GM18505 (cell line): Measurements from ENCODE around the gene BPGM.
"Not testable (repeated sequence)": the region's sequence is repeated elsewhere in the genome, so short reads cannot be mapped to it uniquely, and the experiment has no call there.

Source experiments
- ATAC-seq: cut with Tn5 transposase; IDR thresholded peaks from one replicate; pipeline ENCODE4 v1.9.1; 2021; ENCODE audit not compliant: unreplicated experiment
- POLR2A ChIP-seq: IDR thresholded peaks from 4 replicates; pipeline ENCODE4 v1.6.1; 2011; ENCODE audit warnings: borderline replicate concordance; ENCODE audit not compliant: insufficient read depth, insufficient read length; ENCODE audit errors: extremely low read depth

Gene BPGM

GRCh38 chr7:134662871-134663205, 16.2 kb downstream of the BPGM start:
- no peak for ATAC-seq
- no peak for TF ChIP-seq POLR2A

DNA sequence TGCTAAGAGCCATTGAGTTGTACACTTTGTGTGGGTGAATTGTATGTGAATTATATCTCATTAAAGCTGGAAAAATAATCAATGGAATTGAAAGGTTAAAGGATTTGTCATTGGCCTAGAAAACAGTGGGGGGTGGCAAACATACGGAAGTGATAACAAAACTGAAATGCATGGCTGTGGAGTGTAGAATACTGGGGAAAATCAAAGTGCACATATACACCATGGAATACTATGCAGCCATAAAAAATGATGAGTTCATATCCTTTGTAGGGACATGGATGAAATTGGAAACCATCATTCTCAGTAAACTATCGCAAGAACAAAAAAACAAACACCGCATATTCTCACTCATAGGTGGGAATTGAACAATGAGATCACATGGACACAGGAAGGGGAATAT, 18.4 kb downstream of the BPGM start:
- not testable (repeated sequence) for ATAC-seq

DNA sequence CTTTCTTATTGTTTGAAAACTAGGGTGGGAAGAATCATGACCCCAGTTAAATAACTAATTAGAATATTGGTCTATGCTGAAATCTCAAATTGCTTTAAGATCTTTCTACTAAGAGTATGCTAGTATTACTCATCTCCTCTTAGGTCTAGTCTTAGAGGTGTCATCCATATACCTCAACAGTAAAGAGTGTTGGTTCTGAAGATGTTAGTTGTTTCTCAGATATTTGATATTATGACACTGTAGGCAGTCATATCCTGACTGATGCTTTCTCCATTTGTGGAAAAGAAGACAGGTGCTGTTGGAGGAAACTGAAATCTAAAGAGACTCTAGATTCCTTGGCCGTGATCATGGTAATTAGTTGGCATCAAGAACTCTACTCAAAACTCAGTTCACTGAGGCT, 21.2 kb downstream of the BPGM start:
- ATAC-seq, result no peak
- TF ChIP-seq POLR2A, result no peak

- no peak for TF ChIP-seq POLR2A
- no peak for ATAC-seq
Observed at GRCh38 chr7:134669388-134669787, 22.7 kb downstream of the BPGM start.

DNA sequence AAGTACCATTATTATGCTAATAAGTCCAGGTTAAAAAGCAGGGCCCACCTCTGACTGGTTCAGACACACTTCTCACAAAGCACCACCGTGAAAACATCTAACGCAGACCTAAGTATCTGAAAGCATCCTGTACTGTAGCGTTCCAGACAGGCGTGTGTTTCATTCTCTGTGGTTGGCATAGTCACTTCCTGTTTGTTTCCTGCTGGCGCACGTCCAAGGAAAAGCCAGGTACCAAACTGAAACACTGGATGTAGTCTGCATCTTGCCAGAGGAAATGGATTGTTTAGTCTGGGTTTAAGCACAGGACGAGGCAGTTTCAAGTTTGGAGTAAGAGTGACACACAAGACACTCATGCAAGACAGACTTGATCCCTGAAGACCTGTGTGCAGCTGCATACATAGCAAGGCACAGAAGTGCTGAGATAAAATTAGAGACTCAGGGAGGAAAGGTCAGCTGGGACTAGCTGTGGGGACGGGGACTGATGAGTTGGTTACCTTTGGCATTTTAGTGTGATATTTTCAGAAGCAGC, 23.3 kb downstream of the BPGM start:
- ATAC-seq, result peak; percentile 47
- no peak for TF ChIP-seq POLR2A

DNA sequence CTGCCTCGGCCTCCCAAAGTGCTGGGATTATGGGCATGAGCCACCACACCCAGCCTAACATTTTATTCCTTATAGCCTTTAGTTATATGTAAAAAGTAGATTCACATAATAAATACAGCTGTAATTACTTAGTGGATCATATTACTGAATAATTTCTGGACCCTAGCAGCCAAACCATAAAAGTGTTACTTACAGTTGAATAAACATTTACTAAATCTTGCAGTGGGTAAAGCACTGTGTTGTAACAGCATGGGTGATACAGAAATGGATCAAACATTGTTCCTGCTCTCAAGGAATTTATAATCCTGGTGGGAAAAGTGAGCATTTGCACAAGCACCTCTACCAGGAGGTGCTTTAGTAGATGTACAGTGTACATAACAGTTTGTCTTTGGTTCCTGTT, 25.0 kb downstream of the BPGM start:
- TF ChIP-seq POLR2A, result no peak
- ATAC-seq, result no peak

DNA sequence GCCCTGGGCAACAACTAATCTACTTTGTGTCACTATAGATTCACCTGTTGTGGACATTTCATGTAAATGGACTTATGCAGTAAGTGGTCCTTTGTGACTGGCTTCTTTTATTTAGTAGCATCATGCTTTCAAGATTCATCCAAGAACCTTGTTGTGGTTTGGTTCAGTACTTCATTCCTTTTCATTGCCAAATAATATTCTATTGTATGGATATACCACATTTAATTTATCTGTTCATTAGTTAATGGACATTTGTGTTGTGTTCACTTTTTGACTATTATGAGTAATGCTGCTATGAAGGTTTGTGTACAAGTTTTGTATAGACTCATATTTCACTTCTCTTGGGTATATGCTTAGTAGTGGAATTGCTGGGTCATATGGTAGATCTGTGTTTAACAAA, 27.8 kb downstream of the BPGM start:
- no peak for ATAC-seq
- no peak for TF ChIP-seq POLR2A

GRCh38 chr7:134676743-134677142, 30.1 kb downstream of the BPGM start:
- no peak for TF ChIP-seq POLR2A

DNA sequence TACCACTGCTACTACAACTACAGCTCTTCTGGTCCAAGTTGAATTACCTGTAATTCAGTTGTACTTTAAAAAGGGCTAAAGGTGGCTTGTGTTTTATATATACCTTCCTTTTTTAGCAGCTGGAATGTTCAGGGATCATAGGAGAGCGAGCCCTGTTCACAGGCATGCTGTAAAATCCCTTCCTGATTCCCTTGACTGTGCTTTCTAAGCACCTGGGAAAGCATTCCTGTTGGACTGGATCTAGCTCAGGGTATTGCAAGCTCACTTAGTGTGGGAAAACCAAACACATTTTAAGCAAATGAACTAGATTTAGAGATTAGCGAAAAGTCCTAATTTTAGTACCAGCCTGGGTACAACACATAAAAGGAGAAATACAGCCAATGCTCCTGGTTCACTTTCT, 31.5 kb downstream of the BPGM start:
- ATAC-seq, result no peak
- TF ChIP-seq POLR2A, result no peak

More at GRCh38 chr7:134676743-134677142, 30.1 kb downstream of the BPGM start:
- no peak for ATAC-seq

DNA sequence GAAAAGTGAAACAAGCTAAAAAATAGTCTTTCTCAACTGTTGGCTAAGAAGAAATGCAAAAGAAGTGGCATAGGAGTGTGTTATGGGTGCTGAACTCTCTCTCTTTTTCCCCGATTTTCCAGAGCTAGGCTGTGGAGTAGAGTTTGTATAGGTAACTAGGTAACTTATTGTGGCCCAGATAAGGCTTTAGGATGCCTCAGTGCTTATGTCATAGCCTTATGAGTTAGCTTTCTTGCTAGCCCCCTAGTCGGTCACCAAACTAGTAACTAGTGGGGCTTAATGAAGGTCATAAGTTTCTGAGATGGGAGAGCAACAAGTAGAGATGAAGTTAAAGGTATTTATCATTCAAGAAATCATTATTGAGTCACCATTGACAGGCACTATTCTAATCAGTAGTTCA, 32.4 kb downstream of the BPGM start:
- no peak for ATAC-seq
- TF ChIP-seq POLR2A, result no peak

GRCh38 chr7:134684165-134684564, 37.5 kb downstream of the BPGM start:
- ATAC-seq, result no peak
- no peak for TF ChIP-seq POLR2A

DNA sequence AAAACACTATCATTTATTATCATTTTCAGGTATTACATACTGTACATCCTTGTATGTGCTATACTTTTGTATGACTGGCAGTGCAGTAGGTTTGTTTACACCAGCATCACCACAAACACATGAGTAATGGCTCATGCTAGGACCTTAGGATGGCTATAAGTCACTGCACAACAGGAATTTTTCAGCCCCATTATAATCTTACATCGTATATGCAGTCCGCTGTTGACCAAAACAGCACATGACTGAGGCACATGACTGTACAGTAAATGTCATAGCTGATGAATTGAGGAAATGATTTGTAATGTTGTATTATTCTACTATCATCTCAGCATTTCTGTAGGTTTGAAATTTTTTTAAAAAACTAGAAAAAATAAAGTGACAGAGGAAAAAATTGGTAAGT, 38.6 kb downstream of the BPGM start:
- TF ChIP-seq POLR2A, result no peak
- ATAC-seq, result no peak

- TF ChIP-seq POLR2A, result no peak
- no peak for ATAC-seq
Observed at GRCh38 chr7:134686786-134687185, 40.1 kb downstream of the BPGM start.

DNA sequence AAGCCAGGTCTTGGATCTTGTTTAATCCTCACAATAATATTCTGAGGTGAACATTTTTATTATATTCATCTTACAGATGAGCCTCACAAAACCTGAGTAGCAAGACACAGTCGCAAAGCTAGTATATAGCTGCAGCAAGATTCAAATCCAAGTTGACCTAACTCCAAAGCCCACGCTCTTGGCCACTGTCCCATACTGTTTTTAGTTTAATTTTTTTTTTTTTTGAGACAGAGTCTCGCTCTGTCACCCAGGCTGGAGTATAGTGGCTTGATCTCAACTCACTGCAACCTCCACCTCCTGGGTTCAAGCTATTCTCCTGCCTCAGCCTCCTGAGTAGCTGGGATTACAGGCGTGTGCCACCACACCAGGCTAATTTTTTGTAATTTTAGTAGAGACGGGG, 42.9 kb downstream of the BPGM start:
- ATAC-seq, result not testable (repeated sequence)

DNA sequence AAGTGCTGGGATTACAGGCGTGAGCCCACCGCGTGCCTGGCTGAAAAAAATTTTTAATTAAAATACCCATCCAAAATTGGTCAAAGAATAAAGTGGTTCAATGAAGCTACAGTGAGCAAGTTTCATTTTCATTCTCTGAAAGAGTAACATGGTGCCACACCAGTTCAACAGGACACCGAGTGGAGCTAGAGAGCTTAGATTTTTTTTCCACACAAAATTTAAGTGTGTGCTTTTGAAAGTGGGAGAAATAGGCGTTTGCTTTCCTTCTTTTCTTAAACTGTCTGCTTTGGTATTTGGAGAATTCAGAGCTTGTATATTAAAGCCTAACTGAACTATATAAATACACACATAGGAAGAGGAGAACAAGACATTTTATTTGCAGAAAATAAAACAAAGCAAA, 43.4 kb downstream of the BPGM start:
- no peak for TF ChIP-seq POLR2A
- no peak for ATAC-seq

GRCh38 chr7:134690614-134691504, 44.2 kb downstream of the BPGM start:
- ATAC-seq, result no peak
- TF ChIP-seq POLR2A, result no peak
